Fibroblast of lung (primary cell): ENCODE results near the gene ARFIP1.

Source experiments
- CTCF ChIP-seq, 2 donors: IDR thresholded peaks in 1 of 2; conservative IDR thresholded peaks in 1 of 2; 1 replicate in 1 of 2; 2 replicates in 1 of 2; pipeline ENCODE4 v1.5.1; 2011 to 2012; ENCODE audit warnings: low read length in 2 of 2, control low read depth in 1 of 2, inconsistent platforms in 1 of 2, low read depth in 1 of 2, mild to moderate bottlenecking in 1 of 2
- EZH2 ChIP-seq: IDR thresholded peaks from 2 replicates; pipeline ENCODE4 v1.5.1; 2012; ENCODE audit warnings: low read length, control low read depth, mild to moderate bottlenecking; ENCODE audit errors: missing control alignments

GRCh38 chr4:152735906-152736305 is 43.8 kb upstream of the ARFIP1 start:
- TF ChIP-seq CTCF (conservative IDR thresholded peaks at IDR 0.05 in 1 of 2, IDR thresholded peaks at IDR 0.05 in 1 of 2; ENCODE audit: low read depth in 1 of 2, low read length in 2 of 2) (no peak), EZH2 (no peak)
